GM12891 (cell line): ENCODE measurements around the gene CXCL3.

Experiments
- PAX5 ChIP-seq: IDR thresholded peaks from 2 replicates; pipeline ENCODE4 v1.6.1; 2011; ENCODE audit warnings: low read length, moderate library complexity, mild to moderate bottlenecking; ENCODE audit not compliant: insufficient read depth, severe bottlenecking
- POLR2A ChIP-seq: IDR thresholded peaks from 2 replicates; pipeline ENCODE4 v1.6.1; 2011; ENCODE audit warnings: low read depth, low read length, control low read depth
- POLR2AphosphoS5 ChIP-seq: IDR thresholded peaks from 2 replicates; pipeline ENCODE4 v1.6.1; 2011; ENCODE audit warnings: low read depth, low read length, control low read depth
- TAF1 ChIP-seq: IDR thresholded peaks from 2 replicates; pipeline ENCODE4 v1.6.1; 2011; ENCODE audit warnings: low read depth, low read length, control low read depth

- TF ChIP-seq POLR2AphosphoS5 (no peak), POLR2A (no peak), TAF1 (no peak), PAX5 (no peak)
These were observed 6.2 kb upstream of the CXCL3 start for GRCh38 chr4:74044677-74045076.
